MCF 10A (cell line): Measurements from ENCODE around the gene LILRB4. TPM values are rescaled to one million over a fixed set of nuclear protein-coding genes. Genes with fewer than 3 reads are reported as not detected.
"Not testable (repeated sequence)": the region's sequence is repeated elsewhere in the genome, so short reads cannot be mapped to it uniquely, and the experiment has no call there.

Source experiments
- BruUV-seq: library from RNA; stranded (reverse); fragments of 400-500 nt; replicated peaks from 2 replicates; lab custom pipeline; 2021; lab: Mats Ljungman, UMichigan
- CTCF ChIA-PET: fragments of 300-600 bp; sonication (Branson Sonifier 250); formaldehyde crosslinking; extraction: SDS; loops from one replicate; lab custom pipeline; 2021; ENCODE audit warnings: antibody characterized with exemption, inconsistent platforms; lab: Yijun Ruan, JAX
- POLR2A ChIA-PET: fragments of 300-600, 350-650 bp; sonication (Branson Sonifier 250); formaldehyde crosslinking; extraction: SDS; loops from one replicate; lab custom pipeline; 2020; ENCODE audit warnings: antibody characterized with exemption, inconsistent platforms; lab: Yijun Ruan, JAX
- DNase-seq: peaks from one replicate; pipeline ENCODE4 v3.0.0-alpha.2; 2018; ENCODE audit not compliant: unreplicated experiment
- H3K27ac Mint-ChIP-seq: one replicate; pipeline ENCODE4 v1.8.0; 2022; ENCODE audit warnings: mild to moderate bottlenecking, low read depth, mixed read lengths; ENCODE audit not compliant: unreplicated experiment
- H3K27me3 Mint-ChIP-seq: one replicate; pipeline ENCODE4 v1.8.0; 2022; ENCODE audit warnings: mixed read lengths; ENCODE audit not compliant: insufficient read depth, unreplicated experiment
- H3K36me3 Mint-ChIP-seq: one replicate; pipeline ENCODE4 v1.8.0; 2022; ENCODE audit warnings: mild to moderate bottlenecking, moderate library complexity, mixed read lengths; ENCODE audit not compliant: insufficient read depth, unreplicated experiment
- H3K4me1 Mint-ChIP-seq: one replicate; pipeline ENCODE4 v1.8.0; 2022; ENCODE audit warnings: mixed read lengths; ENCODE audit not compliant: insufficient read depth, unreplicated experiment
- H3K4me3 Mint-ChIP-seq: one replicate; pipeline ENCODE4 v1.8.0; 2022; ENCODE audit warnings: mild to moderate bottlenecking, moderate library complexity, mixed read lengths; ENCODE audit not compliant: unreplicated experiment
- H3K9me3 Mint-ChIP-seq: one replicate; pipeline ENCODE4 v1.8.0; 2022; ENCODE audit warnings: mixed read lengths; ENCODE audit not compliant: unreplicated experiment
- intact Hi-C: fragments of 100-400 bp; cut with micrococcal nuclease; formaldehyde crosslinking; loops from 2 replicates; pipeline ENCODE4 v1.14.1; 2022
- total RNA-seq: library from RNA; stranded (reverse); gene quantifications from 2 replicates; pipeline ENCODE4 v1.2.3, GENCODE V29; 2022
- TF ChIP-seq, protein P1 (sequence below): fragments of 200-600 bp; IDR thresholded peaks from one replicate; pipeline ENCODE4 v1.8.0; 2022; ENCODE audit warnings: antibody characterized with exemption, mild to moderate bottlenecking; ENCODE audit not compliant: unreplicated experiment

Gene LILRB4
- total RNA-seq, 1 experiment from 2014 or later, result not detected

DNA sequence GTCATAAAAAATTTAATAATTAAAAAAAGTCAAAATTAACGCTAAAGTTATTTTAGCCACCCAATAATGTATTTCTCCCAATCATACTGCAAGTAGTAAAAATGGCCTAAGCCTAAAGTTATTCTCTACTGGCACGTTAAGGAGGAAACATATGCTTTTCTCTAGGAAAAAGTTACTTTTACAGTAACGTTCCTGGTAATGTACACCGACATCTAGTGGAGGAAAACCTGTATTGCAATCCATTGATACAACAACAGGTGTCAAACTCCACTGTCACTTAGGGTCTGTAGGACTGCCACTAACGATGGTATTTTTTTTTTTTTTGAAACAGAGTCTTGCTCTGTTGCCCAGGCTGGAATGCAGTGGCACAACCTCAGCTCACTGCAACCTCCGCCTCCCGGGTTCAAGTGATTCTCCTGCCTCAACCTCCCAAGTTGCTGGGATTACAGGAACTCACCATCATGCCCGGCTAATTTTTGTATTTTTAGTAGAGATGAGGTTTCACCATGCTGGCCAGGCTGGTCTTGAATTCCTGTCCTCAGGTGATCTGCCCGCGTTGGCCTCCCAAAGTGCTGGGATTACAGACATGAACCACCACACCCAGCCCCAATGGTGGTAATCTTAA is 13.5 kb downstream of the LILRB4 start:
- intact Hi-C loops, result loop anchor here (2.0 kb wide), 1 partner anchor 196 kb away; no protein-coding TSS in a partner anchor
- not testable (repeated sequence) for H3K27ac Mint-ChIP-seq, H3K4me1 Mint-ChIP-seq, H3K36me3 Mint-ChIP-seq, BruUV-seq, H3K4me3 Mint-ChIP-seq, H3K27me3 Mint-ChIP-seq, H3K9me3 Mint-ChIP-seq
- CTCF ChIA-PET, result interaction anchor here (0.6 to 7.6 kb wide), 11 partner anchors 15 to 812 kb away, joined by 3 to 84 read pairs (median 4); no protein-coding TSS in a partner anchor
- TF ChIP-seq, protein P1, sequence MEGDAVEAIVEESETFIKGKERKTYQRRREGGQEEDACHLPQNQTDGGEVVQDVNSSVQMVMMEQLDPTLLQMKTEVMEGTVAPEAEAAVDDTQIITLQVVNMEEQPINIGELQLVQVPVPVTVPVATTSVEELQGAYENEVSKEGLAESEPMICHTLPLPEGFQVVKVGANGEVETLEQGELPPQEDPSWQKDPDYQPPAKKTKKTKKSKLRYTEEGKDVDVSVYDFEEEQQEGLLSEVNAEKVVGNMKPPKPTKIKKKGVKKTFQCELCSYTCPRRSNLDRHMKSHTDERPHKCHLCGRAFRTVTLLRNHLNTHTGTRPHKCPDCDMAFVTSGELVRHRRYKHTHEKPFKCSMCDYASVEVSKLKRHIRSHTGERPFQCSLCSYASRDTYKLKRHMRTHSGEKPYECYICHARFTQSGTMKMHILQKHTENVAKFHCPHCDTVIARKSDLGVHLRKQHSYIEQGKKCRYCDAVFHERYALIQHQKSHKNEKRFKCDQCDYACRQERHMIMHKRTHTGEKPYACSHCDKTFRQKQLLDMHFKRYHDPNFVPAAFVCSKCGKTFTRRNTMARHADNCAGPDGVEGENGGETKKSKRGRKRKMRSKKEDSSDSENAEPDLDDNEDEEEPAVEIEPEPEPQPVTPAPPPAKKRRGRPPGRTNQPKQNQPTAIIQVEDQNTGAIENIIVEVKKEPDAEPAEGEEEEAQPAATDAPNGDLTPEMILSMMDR, result peak; percentile 75
- POLR2A ChIA-PET, result interaction anchor here (0.7 kb wide), 1 partner anchor 120 kb away, joined by 4 read pairs; no protein-coding TSS in a partner anchor
- peak; percentile 58 for DNase-seq

DNA sequence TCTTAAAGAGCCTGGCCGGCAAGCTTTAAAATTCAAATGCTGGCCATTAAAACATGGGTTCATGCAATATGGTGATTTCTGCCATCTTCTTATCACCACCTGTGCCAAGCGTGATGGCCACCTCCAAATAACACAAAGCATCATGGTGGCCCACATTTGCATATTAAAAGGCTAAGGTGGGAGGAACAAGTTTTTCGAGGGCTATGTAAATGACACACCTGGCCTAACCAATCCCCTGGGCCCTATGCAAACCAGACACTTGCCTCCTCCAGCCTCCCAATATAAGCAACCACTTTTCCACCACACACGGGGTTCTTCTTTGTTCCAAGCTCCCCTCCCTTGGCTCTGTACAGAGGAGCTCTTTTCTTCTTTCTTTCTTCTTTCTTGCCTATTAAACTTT is 14.4 kb downstream of the LILRB4 start:
- ChIA-PET CTCF (interaction anchor here (0.6 to 7.2 kb wide), 11 partner anchors 9 to 469 kb away, joined by 3 to 73 read pairs (median 4); no protein-coding TSS in a partner anchor), POLR2A (no interaction called here)
- DNase-seq, result no peak
- Mint-ChIP-seq H3K9me3 (peaks cover 6% of the 10 kb centered on the region), H3K4me1 (no peaks in the 10 kb centered on the region), H3K4me3 (no peak overlapping the region), H3K27ac (no peak overlapping the region), H3K36me3 (no peaks in the 10 kb centered on the region), H3K27me3 (no peaks in the 10 kb centered on the region)
- BruUV-seq, result no TSS peak
- intact Hi-C loops, result loop anchor here (2.0 kb wide), 1 partner anchor 196 kb away; no protein-coding TSS in a partner anchor
- TF ChIP-seq, protein P1, result no peak

DNA sequence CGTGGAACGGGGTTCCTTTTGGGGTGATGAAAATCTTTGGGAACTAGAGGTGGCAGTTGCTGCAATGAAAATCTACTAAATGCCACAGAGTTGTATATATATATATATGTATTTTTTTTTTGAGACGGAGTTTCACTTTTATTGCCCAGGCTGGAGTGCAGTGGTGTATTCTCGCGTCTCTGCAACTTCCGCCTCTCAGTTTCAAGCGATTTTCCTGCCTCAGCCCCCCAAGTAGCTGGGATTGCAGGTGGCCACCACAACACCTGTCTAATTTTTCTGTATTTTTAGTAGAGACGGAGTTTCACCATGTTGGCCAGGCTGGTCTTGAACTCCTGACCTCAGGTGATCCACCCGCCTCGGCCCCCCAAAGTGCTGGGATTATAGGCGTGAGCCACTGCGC is 18.8 kb downstream of the LILRB4 start:
- H3K36me3 Mint-ChIP-seq, intact Hi-C loops, POLR2A ChIA-PET, H3K4me1 Mint-ChIP-seq, H3K9me3 Mint-ChIP-seq, BruUV-seq, H3K27me3 Mint-ChIP-seq, H3K27ac Mint-ChIP-seq, H3K4me3 Mint-ChIP-seq, DNase-seq: not testable (repeated sequence)
- CTCF ChIA-PET, result interaction anchor here (1.2 to 4.6 kb wide), 3 partner anchors 8 to 371 kb away, joined by 3 to 36 read pairs (median 5); no protein-coding TSS in a partner anchor

DNA sequence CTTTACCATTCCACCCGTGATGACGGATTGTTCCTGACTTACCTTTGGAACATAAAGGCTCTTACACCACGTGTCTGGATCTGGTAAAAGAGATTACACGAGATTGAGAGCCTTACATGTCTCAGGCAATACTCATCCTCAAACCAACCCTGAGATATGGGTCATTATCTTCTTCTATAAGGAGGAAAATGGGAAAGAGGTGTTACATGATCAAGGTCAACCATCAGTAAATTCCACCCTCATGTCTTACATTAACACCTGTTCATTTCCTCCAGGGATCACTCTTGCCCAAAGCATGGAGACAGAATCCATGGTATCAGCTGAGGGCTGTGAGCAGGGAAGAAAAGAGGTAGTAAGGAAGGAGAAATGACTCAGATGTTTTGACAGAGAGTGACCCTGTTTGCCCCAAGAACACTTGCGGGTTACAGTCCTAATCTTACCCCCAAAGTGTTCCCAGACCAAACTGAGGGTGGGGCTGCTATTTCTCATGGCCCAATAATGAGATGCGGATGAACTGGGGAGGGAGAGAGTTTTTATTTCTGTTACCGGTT is 19.6 kb downstream of the LILRB4 start:
- Mint-ChIP-seq H3K9me3 (peaks cover 9% of the 10 kb centered on the region), H3K36me3 (no peaks in the 10 kb centered on the region), H3K27ac (no peak overlapping the region), H3K4me3 (no peak overlapping the region), H3K27me3 (no peaks in the 10 kb centered on the region), H3K4me1 (no peaks in the 10 kb centered on the region)
- DNase-seq, result no peak
- CTCF ChIA-PET, result interaction anchor here (0.6 to 4.6 kb wide), 9 partner anchors 9 to 1394 kb away, joined by 3 to 36 read pairs (median 5); no protein-coding TSS in a partner anchor
- no TSS peak for BruUV-seq
- POLR2A ChIA-PET, result no interaction called here
- TF ChIP-seq, protein P1, result no peak
- intact Hi-C loops, result no loop called here
